NCI-H128 (cell line): ENCODE data around the gene TNFRSF14.
"Not testable (repeated sequence)": the region's sequence is repeated elsewhere in the genome, so short reads cannot be mapped to it uniquely, and the experiment has no call there.

ENCODE experiments used
- DNase-seq: peaks from one replicate; lab custom pipeline; 2025; ENCODE audit not compliant: unreplicated experiment; lab: John Stamatoyannopoulos, UW

Gene TNFRSF14

DNA sequence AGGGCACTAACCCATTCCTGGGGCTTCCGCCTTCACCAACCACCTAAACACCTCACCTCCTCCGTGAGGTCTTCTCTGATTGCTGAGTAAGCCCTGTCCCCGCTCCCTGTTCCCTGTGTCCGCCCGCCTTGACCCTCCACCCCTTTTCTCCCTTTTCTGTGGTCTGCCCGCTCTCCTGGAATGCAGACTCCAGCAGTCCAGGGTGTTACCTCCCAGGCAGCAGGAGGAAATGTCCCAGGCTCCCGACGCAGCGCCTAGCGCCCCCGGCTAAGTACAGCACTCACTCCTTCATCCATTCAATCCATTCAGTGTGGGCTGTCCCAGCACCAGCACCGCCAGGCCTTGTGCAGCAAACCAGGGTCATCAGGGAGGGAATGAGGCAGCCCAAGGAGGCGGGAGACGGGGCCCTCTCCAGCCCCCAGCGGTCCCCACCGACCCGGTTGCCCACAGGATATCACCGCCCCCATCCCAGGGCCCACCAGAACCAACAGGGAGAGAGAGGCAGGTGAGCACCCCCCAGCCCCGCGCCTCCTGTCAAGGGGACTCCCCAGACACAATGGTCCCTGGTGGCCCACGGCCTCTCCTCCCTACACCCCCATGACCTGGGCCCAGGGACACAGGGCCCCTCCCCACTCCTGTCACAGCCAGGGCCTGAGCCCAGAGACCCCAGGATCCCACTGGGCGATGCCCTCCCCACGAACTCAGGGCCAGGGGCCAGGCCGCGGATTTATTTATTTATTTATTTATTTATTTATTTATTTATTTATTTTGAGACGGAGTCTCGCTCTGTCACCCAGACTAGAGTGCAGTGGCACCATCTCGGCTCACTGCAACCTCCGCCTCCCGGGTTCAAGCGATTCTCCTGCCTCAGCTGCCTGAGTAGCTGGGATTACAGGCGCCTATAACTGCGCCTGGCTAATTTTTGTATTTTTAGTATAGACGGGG lies 10.2 kb downstream of the TNFRSF14 start:
- no peak for DNase-seq

DNA sequence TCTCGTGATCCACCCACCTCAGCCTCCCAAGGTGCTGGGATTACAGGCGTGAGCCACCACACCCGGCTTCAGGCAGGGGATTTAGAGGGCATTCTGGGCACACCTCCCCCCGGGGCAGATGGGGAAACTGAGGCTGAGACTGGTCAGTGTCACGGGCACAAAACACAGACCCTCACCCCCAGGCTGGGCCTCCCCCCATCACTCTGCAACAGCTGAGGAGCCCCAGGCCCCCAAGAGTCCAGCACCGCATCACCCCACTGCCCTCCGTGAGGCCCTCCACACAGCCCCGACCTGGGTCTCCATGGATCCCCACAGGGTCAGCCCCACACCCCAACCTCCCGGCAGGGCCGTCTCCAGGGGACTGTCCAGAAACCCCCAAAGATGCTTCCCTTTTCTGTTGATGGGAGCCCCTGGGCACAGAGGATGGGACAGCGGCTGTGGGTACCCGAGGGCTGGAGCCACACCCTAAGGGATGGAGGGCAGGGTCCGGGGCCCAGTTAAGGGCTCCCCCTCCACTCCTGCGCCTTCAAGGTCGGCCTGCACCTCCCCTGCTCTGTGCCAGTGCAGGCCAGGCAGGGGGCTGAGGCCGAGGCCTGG lies 11.0 kb downstream of the TNFRSF14 start:
- DNase-seq, result no peak

DNA sequence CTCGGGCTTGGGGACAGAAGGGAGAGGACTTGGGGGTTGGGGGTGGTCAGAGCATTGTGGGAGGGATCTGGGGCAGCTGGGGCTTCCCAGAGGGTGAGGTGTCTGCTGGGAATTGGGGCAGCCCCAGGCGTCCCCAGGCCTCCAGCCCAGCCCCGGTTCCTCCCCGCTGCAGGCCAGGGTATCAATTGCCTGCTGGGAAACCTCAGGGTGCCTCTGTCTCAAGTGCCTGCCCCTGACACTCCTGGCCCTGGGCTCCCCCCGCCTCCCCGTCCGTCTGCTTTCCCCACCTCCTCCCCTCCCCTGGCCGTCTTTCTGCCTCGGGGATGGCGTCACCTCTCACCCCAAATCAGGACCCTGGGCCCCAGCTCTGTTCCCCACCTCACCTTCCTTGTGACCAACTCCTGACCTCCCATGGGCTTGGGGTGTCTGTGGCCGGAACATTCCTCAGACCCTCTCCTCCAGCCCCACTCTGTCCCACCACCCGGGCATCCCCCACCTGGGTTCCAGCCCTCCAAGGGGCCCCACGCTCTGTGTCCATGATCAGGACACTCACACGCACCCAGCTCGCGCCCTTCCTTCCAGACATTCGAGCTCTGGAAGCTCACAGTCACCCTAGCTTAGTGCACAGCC lies 12.1 kb downstream of the TNFRSF14 start:
- not testable (repeated sequence) for DNase-seq

DNA sequence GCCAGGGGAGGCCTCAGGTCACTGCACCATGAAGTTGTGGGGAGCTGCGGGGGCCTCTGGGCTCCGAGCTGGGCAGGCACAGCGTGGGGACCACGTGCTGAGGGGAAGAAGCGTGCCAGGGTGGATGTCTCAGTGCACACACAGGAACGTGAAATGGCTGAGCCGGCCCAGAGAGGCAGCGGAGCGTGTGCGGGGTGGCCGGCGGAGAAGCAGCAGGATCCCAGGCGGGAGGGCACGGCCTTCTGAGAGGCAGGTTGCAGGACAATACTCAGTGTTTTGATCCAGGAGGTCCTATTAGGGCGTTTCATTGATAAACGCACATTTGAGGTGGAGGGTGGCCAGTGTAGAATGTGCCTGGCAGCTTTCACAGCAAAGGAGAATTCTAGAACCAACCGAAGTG lies 12.9 kb downstream of the TNFRSF14 start:
- DNase-seq, result no peak

DNA sequence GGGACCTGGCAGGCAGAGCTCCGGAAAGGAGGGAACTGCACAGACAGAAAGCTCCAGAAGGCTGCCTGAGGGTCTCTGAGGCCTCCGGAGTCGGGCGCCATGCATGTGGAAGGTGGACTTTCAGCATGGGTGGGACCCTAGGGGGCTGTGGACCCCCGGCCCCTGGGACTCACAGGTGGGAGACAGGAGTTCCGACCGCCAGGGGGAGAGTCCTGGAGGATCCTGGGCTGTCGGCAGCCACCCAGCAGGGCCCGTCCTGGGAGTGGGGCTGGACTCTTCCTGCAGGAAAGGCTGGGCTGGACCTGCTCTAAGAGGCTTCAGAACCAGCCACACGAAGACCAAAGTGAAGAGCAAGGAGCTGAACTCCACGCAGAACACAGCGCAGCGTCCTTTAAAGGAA lies 13.5 kb downstream of the TNFRSF14 start:
- DNase-seq, result not testable (repeated sequence)

DNA sequence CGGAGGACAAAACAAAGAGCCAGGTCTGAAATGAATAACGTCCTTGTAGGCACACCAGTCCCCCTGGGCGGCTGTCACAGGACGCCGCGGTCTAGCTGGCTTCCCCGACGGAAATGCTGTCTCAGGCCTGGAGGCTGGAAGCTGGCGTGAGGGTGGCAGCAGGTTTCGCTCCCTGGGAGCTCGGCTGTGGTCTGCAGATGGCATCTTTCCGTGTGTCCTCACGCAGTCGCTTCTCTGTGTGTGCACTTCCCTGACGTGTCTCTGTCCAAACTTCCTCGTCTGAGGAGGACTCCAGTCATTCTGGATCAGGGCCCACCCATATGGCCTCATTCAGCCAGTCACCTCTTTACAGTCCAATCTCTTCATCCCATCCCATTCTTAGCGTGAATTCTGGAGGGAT lies 14.2 kb downstream of the TNFRSF14 start:
- DNase-seq, result no peak

DNA sequence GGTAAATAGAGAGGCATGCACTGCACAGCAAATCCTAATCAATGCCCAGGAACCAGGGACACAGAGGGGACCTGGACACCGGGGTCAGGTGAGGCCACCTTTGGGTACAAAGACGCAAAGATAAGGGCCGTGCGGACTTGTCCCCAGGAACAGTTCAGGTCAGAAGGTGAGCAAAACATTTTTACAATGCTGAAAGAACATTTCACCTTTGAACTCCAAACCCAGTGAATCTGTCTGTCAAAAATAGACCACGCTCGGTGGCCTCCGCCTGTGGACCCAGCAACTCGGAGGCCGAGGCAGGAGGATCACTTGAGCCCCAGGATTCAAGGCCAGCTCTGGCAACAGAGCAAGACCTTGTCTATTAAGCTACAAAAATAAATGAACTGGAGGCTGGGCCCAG lies 15.2 kb downstream of the TNFRSF14 start:
- no peak for DNase-seq

DNA sequence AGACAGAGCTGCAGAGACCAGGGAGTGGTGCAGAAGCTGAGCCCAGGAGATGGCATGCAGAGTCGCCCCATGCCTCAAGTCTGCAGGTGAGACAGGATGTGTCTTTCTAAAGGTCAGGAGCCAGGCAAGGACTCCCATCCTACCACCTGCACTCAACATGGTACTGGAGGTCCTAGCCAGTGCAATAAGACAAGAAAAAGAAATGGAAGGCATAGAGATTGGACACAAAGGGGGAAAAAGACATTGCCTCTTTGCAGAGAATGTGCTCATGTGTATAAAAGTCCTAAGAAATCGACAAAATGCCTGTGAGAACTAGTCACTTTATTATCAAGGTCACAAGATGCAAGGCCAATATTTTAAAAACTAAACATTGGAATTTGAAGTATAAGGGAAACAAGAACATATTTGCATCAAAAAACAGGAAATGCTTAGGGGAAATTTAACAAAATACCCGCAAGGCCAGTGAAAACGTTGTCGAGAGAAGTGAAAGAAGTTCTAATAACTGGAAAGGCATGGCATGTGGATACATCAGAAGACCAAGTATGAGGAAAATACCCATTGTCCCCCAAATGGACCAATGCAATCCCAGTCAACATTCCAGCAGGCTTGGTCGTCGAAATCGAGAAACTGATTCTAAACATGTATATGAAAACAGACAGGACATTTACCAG lies 17.2 kb downstream of the TNFRSF14 start:
- no peak for DNase-seq

DNA sequence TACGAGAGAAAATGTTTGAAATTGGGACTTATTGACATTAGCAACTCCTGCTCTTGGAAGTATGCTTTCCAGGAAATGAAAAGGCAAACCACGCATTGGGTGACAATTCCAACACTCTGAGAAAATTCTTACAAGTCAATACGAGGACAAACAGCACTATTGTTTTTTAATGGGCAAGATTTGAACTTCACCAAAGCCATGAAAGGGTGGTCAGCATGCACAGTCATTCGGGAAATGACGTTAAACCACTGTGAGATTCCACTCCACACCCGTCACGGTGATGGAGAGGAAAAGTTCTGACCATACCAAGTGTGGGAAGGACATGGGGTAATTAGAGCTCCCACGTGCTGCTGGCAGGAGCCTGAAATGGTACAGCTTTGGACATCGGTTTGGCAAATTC lies 18.2 kb downstream of the TNFRSF14 start:
- no peak for DNase-seq

DNA sequence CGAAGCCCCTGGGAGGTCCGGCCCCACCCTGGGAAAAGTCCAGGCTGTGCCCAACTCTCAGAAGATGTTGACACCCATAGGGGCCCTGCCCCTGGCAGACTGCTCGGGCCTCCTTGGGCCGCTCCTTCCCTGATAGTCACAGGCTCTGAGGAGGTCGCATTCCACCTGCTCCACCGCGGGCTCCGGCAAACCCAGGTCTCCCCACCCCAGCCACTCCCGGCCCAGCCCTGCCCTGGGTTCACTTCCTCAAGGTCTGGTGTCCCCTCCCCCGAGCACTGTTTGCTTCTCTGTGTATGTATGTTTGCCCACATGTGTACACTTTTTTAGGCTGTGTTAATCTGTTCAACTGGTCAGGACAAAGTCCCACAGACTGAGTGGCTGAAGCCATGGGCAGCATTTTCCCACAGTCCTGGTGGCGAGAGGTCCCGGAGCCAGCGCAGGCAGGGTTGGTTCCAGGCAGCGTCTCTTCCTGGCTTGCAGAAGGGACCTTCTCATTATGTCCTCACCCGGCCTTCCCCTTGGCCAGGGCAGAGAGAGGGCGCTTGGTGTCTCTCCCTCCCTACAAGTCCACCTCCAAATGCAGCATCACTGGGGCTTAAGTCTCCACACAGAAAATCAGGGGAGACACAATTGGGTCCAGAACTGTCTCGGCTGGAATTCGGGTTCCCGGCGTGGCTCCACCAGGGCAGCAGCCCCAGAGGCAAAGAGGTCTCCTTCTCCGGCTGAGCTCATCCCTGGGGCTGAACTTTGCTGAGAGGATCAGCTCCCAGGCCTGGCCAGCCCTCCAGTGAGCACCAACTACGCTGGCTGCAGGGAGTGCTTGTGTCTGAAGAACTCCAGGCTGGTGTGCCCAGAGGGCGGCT lies 19.9 kb downstream of the TNFRSF14 start:
- no peak for DNase-seq

DNA sequence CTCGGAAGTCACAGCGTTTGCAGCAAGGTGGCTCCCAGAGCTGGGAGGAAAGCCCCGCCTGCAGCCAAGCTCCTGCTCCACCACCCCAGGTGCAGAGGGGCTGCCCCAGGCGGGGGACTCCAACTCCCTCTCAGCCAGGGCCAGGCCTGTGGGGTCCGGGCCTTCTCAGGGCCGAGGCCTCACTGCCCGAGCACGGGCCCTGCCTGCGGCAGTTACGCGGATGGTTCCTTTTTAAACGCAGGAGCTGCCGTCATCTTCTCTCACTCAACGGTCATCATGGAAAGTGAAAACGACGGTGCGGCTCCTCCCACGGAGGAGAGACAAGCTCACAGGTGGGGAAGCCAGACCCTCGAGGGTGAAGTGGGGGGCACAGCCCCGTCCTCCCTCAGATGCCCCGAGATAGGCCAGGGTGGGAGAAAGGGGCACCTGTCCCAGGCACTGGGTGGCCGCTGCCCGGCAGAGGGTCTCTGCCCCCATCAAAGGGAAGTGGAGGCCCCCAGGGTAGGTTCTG lies 21.4 kb downstream of the TNFRSF14 start:
- DNase-seq, result not testable (repeated sequence)

DNA sequence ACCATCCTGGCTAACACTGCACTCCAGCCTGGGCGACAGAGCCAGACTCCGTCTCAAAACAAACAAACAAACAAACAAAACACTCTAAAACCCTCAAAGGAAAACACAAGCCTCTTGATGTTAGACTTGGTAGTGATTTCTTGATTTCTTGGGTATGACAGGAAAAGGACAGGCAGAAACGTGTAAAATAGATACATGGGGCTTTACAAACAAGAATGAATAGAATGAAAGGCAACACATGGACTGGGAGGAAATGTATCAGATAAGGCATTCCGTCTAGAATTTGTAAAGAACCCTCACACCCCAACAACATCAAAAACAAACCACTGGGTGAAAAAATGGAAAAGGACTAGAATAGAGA lies 22.6 kb downstream of the TNFRSF14 start:
- no peak for DNase-seq

DNA sequence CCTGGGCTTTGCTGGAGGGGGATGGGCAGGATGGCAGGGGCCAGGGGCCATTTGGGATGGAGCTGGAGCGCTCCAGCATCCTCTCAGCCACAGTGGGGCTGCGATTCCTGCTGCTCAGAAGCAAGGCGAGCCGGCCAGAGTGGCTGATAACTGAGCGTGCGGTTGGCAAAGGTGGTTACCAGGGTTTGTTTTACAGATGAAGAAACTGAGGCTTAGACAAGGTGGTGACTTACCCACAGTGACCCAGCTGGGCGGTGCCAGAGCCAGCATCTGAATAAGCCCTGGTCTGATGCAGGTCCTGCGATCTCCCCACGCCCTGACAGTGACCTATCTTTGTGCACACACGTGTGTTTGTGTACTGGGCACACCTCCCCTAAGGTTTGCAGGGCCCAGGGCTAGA lies 24.5 kb downstream of the TNFRSF14 start:
- DNase-seq, result no peak

DNA sequence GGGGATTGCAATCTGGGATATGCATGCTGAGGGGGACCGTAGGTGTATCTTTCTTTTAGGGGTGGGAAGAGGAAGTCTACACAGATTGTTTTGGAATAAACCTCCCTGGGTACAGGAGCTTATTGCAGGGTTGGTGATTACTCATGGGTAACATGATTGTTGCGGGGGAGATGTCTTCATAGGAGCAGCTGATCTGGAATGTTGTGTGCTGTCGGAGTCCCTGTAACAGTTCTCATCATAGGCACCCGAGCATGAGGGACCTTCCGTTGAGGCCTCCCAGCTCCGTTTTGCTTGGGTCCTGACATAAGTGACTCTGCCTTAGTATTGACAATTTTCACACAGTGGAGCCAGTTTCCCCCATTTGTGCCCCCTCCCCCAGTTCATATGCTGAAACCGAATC lies 26.2 kb downstream of the TNFRSF14 start:
- no peak for DNase-seq

DNA sequence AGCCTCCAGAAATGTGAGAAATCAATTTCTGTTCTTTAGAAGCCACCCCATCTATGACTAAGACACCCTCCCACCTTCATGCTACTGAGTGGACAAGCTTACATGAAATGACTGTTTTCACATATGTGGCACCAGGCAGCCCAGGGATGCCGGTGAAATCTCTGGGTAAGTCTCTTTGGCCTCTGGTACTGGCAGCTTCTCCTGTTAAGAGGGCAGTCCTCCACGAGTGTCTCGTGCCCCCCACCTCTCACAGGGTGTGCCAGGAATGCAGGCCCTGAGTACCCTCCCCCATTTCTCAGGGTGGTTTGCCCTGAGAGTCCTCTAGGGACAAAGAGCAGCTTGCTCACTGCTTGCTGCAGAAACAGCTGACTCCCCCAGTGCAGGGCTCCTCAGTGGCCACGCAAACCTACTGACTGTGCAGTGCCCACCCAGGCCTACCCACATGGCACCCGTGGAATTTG lies 27.2 kb downstream of the TNFRSF14 start:
- DNase-seq, result no peak

DNA sequence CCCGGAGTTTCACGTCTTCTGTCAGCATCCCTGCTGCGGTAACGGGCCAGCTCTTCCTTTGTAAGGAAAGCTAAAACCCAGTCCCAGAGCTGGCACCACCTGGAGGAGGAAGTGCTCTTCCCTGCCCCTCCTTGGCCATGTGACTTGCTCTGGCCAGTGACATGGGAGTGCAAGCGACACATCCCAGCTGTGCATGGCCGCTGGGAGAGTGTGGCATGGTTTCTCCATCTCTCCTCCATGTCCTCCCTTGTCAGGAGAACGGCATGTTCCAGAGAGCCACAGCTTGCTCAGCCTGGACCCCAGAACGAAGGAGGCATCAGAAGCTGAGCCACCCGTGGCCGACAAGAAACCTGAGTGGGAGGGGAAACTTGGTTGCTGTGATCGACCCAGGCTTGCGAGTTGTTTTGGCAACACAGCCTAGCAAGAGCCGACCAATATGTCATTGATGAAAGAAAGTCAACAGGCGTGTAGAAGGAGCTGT lies 27.7 kb downstream of the TNFRSF14 start:
- DNase-seq, result no peak

DNA sequence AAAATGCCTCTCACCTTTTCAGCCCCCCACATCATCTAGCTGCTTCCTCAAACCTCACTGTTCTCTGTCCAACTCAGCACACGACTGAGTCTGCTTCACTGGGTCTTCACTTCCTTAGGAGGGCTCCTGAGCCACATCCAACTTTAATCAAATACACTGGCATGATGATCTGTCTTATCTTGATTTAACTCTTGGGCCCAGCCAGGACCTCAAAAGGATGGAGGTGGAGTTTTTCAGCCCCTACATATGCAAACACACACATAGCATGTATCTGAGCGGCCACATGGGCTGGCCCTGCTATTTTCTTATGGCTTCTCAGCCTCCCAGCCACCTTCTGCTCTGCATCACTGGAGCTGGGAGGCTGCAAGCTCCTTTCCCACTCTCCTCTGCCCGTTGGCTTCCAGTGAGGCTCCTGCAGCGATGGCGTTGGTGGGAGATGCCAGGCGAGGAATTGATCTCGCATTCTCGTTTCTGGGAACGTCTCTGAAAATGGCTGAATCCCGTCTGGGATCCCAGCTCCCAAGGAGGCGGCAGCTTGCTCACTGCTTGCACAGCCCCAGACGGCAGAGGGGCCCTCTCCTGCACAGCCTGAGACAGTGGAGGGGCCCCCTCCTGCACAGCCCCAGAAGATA lies 28.6 kb downstream of the TNFRSF14 start:
- no peak for DNase-seq

DNA sequence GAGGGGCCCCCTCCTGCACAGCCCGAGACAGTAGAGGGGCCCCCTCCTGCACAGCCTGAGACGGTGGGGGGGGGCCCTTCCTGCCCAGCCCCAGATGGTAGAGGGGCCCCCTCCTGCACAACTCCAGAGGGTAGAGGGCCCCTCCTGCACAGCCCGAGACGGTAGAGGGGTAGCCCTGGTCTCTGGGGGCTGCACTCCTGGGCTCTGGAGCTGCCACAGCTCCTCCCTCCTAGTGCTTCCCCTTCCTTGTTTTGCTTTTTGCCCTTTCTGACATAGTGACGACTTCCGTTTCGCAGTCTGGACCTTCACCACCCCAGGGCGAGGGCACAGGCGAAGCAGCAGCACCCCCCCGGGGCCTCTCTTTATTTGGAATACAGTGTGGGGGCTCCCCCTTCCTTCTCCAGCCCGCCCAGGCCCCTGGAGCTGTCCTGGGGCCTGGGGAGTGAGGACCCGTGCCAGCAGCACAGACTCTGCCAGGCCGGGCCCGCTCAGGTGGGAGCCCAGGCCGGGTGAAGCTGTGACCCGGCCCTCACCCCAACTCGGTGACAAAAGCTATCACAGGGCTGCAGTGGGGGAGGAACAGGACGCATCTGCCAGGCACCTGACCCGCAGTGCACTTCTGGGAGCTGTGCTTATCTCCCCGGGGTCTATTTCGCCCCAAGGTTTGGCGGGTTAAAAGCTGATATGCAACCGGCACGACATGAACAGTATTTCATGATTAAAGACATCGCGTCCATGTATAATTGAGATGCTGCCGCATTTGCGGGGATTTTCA lies 29.3 kb downstream of the TNFRSF14 start:
- DNase-seq, result no peak
